Skeletal muscle cell (primary cell): Measurements from ENCODE around the gene MTHFD2L.
A peak's percentile ranks its signal among the peaks of the same experiment; 100 is the strongest.
"Not testable (repeated sequence)": the region's sequence is repeated elsewhere in the genome, so short reads cannot be mapped to it uniquely, and the experiment has no call there.

Experiments used
- DNase-seq: peaks from one replicate; pipeline ENCODE4 v3.0.0-alpha.2; 2010; ENCODE audit warnings: low read depth
- H3K4me3 ChIP-seq: 2 replicates; pipeline ENCODE4 v1.5.1; 2011; ENCODE audit warnings: low read depth, mild to moderate bottlenecking, control low read depth, low read length, moderate library complexity

Gene MTHFD2L

DNA sequence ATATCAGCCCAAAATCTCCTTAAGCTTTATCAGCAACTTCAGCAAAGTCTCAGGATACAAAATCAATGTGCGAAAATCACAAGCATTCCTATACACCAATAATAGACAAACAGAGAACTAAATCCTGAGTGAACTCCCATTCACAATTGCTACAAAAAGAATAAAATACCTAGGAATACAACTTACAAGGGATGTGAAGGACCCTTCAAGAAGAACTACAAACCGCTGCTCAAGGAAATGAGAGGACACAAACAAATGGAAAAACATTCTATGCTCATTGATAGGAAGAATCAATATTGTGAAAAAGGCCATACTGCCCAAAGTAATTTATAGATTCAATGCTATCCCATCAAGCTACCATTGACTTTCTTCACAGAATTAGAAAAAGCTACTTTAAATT lies 27.1 kb upstream of the MTHFD2L start:
- DNase-seq, H3K4me3 ChIP-seq: not testable (repeated sequence)

DNA sequence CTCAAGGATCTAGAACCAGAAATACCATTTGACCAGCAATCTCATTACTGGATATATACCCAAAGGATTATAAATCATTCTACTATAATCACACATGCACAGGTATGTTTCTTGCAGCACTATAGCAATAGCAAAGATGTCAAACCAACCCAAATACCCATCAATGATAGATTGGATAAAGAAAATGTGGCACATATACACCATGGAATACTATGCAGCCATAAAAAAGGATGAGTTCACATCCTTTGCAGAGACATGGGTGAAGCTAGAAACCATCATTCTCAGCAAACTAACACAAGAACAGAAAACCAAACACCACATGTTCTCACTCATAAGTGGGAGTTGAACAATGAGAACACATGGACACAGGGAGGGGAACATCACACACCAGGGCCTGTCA lies 25.7 kb upstream of the MTHFD2L start:
- H3K4me3 ChIP-seq, DNase-seq: not testable (repeated sequence)

DNA sequence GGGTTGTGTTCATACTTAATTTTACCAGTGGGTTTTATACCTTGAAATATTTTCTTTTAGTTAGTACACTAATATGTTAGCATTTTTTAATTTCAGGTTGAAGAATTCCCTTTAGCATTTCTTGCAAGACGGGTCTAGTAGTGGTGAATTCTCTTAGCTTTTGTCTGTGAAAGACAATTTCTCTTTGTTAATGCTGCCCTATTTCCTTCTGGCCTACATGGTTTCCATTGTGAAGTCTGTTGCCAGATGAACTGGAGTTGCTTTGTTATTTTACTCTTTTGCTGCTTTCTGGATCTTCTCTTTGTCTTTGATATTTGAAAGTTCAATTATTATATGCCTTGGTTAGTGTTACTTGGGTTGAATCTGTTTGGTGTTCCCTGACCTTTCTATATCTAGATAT lies 25.0 kb upstream of the MTHFD2L start:
- no peak overlapping the region for H3K4me3 ChIP-seq
- DNase-seq: no peak

DNA sequence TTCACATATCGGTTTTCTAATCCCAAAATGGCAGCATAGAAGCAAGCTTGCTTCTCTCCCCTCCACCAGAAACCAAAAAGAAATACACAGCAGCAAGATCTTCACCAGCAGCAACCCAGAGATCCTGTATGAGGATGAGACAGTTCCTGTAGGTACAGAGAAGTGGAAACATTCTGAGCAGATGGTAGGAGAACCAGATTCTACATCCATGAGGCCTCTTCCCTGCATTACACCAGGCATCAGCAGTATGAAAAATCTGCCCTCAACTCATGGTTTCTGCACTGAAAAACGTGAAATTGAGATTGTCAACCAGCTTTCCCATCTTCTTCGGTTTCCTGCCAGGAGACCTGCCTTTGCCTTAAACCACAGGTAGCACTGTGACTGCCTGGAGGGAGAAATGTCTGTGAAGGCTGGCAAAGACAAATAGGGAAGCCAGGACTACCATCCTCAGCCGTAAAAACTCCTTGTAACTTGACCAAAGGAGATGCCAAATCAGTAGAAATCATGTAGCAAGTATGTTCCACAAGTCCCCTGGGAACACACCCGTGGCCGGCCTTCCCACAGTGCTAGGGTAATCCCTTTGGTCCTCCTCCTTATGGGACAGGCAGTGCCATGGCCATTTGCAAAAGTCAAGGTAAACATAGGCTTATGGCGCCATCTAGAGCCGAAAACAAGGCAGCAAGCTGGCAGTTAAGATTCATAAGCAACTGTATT lies 24.0 kb upstream of the MTHFD2L start:
- no peak overlapping the region for H3K4me3 ChIP-seq
- peak; percentile 93 for DNase-seq

DNA sequence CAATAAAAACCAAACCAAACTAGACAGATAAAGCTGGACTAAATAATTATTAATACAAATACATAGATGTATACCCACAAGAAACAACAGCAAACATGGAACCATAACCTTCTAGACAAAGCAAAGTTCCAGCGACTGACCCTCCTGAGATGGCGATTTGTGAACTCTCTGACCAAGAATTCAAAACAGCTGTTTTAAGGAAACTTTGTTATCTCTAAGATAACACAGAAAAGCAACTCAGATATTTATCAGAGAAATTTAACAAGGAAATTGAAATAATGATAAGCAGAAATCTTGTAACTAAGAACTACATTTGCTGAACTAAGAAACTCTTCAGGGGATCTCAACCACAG lies 23.4 kb upstream of the MTHFD2L start:
- no peak for DNase-seq
- H3K4me3 ChIP-seq: no peak overlapping the region

DNA sequence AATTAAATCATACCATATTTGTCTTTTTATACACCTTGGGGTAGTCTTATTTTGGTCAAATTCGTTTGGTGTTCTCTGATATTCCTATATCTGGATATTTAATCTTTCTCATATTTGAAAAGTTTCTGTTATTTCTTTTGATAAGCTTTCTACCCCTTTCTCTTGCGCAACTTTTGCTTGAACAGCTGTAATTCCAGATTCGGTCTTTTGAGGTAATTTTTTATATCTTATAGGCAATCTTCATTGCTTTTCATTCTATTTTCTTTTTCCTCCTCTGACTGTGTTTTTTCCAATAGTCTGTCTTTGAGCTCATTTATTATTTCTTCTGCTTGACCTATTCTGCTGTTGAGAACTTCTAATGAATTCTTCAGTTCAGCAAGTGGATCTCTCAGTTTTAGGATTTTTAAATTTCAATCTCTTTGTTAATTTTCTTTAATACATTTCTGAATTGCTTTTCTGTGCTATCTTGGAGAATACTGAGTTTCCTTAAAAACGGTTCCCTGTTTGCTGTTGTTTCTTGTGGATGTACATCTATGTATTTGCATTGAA lies 11.3 kb upstream of the MTHFD2L start:
- H3K4me3 ChIP-seq: no peak overlapping the region
- no peak for DNase-seq

DNA sequence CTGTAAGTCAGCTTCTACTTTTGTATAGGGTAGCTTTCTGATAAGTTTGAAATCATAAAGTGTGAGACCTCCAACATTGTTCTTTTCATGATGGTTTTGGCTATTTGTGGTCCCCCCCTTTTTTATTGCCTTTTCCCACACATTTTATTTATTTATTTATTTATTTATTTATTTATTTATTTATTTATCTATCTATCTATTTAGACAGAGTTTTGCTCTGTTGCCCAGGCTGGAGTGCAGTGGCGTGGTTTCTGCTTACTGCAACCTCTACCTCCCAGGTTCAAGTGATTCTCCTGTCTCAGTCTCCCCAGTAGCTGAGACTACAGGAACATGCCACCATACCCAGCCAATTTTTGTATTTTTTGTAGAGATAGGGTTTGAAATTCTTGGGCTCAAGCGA lies 9.7 kb upstream of the MTHFD2L start:
- DNase-seq: no peak
- H3K4me3 ChIP-seq: no peak overlapping the region

DNA sequence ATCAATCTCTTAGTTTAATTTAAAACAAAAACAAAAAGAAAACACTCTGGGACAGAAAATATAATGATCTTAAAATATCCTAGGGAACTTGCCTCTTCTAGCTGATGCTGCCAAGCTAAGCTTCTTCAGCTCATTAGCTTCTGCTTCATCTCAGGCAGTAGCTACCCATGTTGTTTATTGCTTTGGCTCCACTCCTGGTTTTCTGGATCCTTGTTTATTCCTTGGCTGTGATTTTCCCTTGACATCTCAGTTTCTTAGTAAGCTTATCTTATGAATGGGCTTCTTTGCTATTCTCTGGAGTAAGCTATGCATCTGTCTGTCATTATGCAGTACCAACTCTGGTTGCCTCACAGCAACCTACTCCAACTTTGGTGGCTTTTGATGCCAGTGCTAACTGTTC lies 5.1 kb upstream of the MTHFD2L start:
- DNase-seq: no peak

DNA sequence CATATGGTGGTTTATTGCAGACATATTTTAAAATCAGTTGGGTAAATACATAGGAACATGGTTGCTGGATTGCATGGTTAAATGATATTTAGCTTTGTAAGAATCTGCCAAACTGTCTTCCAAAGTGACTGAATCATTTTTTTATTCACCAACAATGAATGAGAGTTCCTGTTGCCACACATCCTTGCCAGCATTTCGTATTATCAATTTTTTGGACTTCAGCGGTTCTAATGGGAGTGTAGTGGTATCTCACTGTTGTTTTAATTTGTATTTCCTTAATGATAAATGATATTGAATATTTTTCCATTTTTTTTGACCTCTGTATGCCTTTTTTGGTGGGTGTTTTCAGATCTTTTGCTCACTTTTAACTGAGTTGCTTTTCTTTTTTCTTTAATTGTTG lies 1.4 kb upstream of the MTHFD2L start:
- no peak overlapping the region for H3K4me3 ChIP-seq
- no peak for DNase-seq

More for the DNA sequence above, 5.1 kb upstream of the MTHFD2L start:
- no peak overlapping the region for H3K4me3 ChIP-seq

DNA sequence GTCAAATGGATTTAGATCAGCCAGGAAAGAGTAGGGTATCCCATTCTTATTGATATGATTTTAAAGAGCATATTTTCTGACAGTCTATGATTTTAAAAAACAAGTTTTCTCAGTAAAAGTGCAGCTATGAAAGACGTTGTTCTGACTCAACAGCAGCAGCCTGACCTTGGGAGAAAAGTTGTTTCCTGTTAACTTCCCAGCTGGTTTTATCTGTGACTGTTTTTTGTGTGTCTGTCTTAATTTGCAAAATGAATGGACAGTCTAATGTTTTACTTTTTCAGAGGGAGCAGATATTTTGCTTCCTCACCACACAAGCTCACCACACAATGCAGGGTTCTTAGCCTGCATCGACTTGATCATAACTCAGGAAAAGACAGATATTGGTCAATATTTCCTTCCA lies 764 bp upstream of the MTHFD2L start:
- H3K4me3 ChIP-seq: peak overlapping the region; percentile 69
- peak; percentile 14 for DNase-seq

DNA sequence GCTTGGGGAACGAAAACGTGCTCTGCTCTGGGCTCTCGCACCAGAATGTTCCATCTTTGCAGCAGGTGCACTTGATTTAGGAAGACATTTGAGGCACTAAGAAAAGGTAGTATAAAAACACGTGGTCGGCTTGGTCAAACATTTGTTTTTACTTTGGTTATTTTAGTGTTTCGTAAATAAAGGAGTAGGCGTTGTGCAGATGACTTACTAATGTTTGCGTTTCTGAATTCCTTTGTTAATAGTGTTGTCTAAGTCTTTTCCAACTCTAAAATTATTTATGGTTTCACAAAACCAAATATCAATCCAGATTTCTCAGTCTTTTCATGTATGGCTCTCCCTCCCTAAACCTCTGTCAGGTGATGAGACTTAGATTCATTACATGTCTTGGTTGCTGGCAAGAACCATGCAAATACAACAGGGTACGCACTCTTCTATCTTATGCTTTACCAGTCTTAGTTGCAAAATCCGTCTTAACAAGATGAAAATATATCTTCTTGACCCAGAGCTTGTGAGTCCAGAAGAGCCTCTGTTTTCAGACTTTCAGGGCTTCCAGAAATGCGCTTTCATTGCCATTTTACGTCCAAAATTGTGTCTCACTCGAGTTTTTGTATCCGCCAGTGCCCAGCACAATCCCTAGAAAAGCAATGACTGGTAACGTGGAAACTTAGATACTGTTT lies 686 bp downstream of the MTHFD2L start:
- DNase-seq: no peak

DNA sequence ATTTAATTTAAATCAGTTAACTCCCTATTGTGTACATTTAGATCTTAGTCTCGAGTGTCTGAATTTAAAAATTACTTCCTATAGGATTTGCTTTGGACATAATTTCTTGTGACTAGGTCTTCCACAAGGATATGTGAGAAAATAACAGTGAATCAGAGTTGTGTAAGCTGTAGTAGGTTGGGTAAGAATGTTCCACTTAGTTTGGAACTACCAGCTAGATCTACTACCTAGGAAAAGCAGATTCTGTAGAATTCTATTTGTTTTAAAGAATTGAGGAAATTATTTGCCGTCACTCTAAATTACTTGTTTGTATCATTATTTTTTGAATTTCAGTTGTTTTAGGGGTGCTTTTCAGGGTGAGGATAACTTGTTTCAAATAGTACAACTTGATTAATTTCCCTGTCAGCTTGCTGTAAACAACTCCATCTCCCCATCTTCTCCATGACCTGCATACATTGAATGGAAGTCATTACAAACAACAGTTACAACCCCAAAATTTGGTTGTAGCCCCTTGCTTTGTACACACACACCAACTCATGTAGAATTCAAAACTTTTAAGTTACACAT lies 1.3 kb downstream of the MTHFD2L start:
- H3K4me3 ChIP-seq: peak overlapping the region; percentile 69
- DNase-seq: peak; percentile 23

More for the DNA sequence above, 686 bp downstream of the MTHFD2L start:
- peak overlapping the region; percentile 69 for H3K4me3 ChIP-seq

DNA sequence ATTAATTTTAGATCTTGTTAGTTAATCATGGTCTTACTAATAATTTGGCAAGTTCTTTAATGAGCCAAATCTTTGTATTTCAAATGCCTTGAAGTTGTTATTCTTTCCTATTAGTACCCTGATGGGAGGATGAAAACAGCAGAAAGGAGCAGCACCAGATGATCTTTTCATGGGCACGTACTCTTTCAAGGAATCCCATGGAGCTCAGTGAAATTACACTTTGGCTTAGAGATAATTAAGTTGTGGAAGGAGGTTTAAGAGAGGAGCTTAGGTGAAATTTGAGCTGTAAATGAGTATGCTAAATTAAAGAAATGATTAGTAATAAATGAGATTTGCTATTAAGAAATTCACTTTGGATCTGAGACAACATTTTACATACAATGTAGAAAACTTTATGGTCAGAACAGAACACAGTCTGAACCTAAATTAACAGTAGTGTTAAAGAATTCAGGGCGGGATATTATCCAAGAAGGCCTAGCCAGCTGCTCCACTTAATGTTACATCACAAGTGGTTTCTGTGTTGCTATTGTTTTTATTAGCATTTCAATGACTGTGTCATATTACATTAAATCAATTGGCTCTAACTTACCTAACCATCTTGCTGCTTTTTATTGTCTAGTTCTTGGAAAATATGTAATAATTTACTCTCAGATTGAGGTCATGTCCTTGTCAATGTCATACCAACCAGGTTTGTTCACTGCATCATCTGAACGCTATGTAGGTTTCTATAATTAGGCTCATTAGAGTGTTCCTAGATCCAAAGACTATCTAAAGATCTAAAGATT lies 3.9 kb downstream of the MTHFD2L start:
- H3K4me3 ChIP-seq: no peak overlapping the region
- DNase-seq: peak; percentile 9

DNA sequence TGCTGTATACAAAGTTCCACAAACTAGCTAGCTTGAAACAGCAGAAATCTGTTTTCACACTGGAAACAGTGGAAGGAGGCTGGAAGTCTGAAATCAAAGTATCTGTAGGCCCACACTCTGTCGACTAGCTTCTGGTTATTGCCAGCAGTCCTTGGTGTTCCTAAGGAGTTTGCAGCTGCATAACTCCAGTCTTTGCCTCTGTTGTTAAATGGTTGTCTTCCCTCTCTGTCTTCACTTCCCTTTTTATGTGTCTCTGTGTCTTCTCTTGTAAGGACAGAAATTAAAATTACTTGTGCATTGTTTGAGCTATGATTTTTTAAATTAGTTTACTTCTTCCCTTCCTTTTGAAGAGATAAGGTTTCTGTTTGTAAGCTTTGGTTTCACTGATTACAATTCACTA lies 8.2 kb downstream of the MTHFD2L start:
- H3K4me3 ChIP-seq: no peak overlapping the region
- DNase-seq: no peak

DNA sequence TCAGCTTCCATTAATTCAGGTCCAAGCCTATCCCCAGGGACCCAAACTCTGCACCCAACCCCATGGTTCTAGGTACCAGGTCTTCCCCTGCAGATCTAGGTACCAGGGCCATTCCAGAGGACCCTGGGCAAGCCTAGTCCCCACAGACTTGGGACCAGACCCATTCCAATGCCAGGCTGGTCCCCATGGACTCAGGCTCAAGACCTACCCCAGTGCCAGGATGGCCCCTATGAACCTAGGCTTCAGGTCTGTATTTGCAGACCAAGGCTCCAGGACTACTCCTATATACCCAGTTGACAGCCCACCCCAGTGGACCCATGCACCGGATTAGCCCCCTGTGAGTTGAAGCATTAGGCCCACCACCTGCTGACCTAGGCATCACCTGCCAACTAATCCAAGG lies 8.9 kb downstream of the MTHFD2L start:
- no peak overlapping the region for H3K4me3 ChIP-seq
- DNase-seq: no peak

DNA sequence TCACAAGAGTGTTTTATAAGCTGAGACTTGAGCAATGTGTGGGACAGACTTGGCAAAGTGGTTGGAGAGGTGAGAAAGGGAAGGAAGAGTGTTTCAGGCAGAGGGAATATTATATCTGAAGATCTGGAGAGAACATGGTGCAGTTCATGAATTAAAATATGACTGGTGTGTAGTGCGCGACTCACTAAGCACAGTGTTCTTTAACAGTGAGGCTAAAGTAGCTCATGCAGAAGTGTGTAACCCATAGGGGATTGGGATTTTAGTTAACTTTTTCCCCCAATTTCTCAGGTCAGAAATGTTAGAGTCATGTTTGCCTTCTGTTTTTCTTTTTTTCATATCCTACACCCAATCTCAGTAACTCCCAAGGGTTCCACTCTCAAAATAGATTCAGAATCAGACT lies 9.7 kb downstream of the MTHFD2L start:
- DNase-seq: no peak
- H3K4me3 ChIP-seq: no peak overlapping the region

DNA sequence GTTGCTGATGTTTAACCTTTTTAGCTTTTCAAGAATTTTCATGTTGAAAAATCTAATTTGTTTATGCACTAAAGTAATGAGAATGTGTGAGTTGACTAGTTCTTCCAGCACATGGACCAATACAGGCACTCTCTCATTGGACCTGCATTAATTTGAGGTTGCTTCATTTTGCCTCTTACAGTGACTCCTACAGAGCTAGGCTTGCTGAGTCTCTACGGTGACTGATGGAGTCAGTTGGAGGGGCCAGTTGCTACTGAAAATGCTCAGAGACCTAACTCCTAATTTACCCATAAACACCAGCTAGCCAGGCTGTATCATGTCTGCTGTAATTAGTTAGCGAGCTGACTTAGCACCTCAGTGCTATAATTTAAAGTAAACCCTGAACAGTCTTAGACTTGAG lies 10.9 kb downstream of the MTHFD2L start:
- DNase-seq: no peak

DNA sequence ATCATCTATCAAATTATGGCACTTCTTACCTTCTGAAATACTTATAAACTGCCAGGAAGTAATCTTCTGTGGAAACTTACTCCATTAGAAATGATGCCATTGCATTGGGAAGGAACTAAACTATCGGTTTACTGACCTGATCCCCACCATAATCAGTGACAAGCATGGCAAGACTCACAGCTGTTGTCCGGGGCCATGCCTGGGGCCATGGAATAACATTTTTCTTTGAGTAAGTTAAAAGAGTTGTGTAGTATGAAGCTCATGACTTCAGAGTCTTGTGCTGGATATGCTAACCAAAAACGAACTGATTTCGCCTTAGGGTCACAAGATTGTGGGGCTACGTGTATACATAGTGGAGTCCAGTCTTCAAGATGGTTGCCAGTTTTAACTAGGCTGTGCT lies 15.4 kb downstream of the MTHFD2L start:
- DNase-seq: no peak
- H3K4me3 ChIP-seq: no peak overlapping the region

More for the DNA sequence above, 10.9 kb downstream of the MTHFD2L start:
- H3K4me3 ChIP-seq: no peak overlapping the region

DNA sequence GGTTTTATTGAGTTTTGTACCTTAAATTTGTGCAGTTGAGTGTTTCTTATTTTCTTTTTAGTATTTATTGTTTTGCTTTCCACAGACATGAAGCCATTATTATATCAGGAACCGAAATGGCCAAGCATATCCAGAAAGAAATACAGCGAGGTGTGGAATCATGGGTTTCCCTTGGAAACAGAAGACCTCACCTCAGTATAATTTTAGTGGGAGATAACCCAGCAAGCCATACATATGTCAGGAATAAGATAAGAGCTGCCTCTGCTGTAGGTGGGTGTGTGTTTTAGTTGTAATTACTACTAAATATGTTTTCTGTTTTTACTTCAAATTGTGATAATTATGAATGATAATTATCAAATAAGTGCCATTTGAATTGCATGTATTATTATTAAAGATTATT lies 16.5 kb downstream of the MTHFD2L start:
- no peak for DNase-seq
- H3K4me3 ChIP-seq: no peak overlapping the region

DNA sequence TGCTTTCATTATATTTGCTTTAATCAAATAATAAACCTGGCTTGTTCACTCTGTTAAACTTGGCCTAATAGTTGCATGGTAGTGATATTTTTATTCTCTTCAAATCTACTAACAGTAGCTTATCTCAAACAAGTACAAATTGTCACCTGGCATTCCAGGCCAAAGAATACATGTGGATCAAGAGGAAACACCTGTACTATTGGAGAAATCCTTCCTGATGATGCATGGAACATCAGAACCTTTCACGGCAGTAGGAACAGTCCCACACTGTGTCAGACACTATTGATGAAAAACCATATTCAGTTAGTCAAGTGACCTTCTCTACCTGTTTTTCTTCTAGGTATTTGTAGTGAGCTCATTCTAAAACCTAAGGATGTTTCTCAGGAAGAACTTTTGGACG lies 17.0 kb downstream of the MTHFD2L start:
- DNase-seq: no peak
- no peak overlapping the region for H3K4me3 ChIP-seq
